ENCODE measurements around the gene ADAM15. TPM values are rescaled to one million over a fixed set of nuclear protein-coding genes. Genes with fewer than 3 reads are reported as not detected.

ADAM15 gene
- total RNA-seq, 1 experiment from 2014 or later, result 41.7 TPM

- in situ Hi-C loops (cut with HindIII; ENCODE audit: low pct_unique_long_range_greater_than_20kb, low sequenced_read_pairs), result no loop called here
- ATAC-seq, result no peak
- intact Hi-C loops (cut with micrococcal nuclease; ENCODE audit: unreplicated experiment), result no loop called here
- TF ChIP-seq REST (IDR thresholded peaks at IDR 0.05; ENCODE audit: insufficient read depth in 1 of 2, low read depth in 2 of 2, low read length in 1 of 2) (no peak), POLR2AphosphoS5 (IDR thresholded peaks at IDR 0.05; ENCODE audit: low read depth, low read length) (no peak), CTCF (IDR thresholded peaks at IDR 0.05) (no peak), SIN3A (IDR thresholded peaks at IDR 0.05; ENCODE audit: borderline replicate concordance, insufficient read depth, low read depth, low read length) (no peak), TCF7L2 (IDR thresholded peaks at IDR 0.05; ENCODE audit: low read depth, low read length) (no peak)
- ChIA-PET CTCF (interaction anchor here (1.0 kb wide), 1 partner anchor 54 kb away, joined by 7 read pairs; no protein-coding TSS in a partner anchor), POLR2A (no interaction called here)
- peaks cover 14% of the 10 kb centered on the region for H3K4me1 ChIP-seq (ENCODE audit: control insufficient read depth, insufficient read depth, low read length)
- no peaks in the 10 kb centered on the region for H3K27me3 ChIP-seq (ENCODE audit: control insufficient read depth, insufficient read depth, low read length)
- no TSS peak for BruUV-seq (replicated peaks)
- no peak overlapping the region; the same call in 1 of the 2 replicates for H3K27ac ChIP-seq (ENCODE audit: low read length)
- no peak overlapping the region for H3K4me3 ChIP-seq (ENCODE audit: low read depth in 2 of 2, low read length in 2 of 2)
- H3K36me3 ChIP-seq (ENCODE audit: control insufficient read depth, insufficient read depth, low read length), result peaks cover 2% of the 10 kb centered on the region; the same call in 1 of the 2 replicates
- H3K9me3 ChIP-seq (ENCODE audit: control insufficient read depth, insufficient read depth, low read depth, low read length), result no peaks in the 10 kb centered on the region
- no peak for DNase-seq (ENCODE audit: low read depth, low spot score)
These were observed 2.4 kb upstream of the ADAM15 start for GRCh38 chr1:155048449-155049334.

GRCh38 chr1:155049651-155050559 is 1.2 kb upstream of the ADAM15 start:
- intact Hi-C loops (cut with micrococcal nuclease; ENCODE audit: unreplicated experiment), result no loop called here
- no peak for DNase-seq (ENCODE audit: low read depth, low spot score)
- H3K36me3 ChIP-seq (ENCODE audit: control insufficient read depth, insufficient read depth, low read length), result peaks cover 2% of the 10 kb centered on the region; the same call in 1 of the 2 replicates
- no TSS peak for BruUV-seq (replicated peaks)
- no peaks in the 10 kb centered on the region for H3K9me3 ChIP-seq (ENCODE audit: control insufficient read depth, insufficient read depth, low read depth, low read length)
- TF ChIP-seq CTCF (IDR thresholded peaks at IDR 0.05) (no peak), REST (IDR thresholded peaks at IDR 0.05; ENCODE audit: insufficient read depth in 1 of 2, low read depth in 2 of 2, low read length in 1 of 2) (no peak), POLR2AphosphoS5 (IDR thresholded peaks at IDR 0.05; ENCODE audit: low read depth, low read length) (no peak), SIN3A (IDR thresholded peaks at IDR 0.05; ENCODE audit: borderline replicate concordance, insufficient read depth, low read depth, low read length) (no peak; the same call in 1 of the 2 replicates), TCF7L2 (IDR thresholded peaks at IDR 0.05; ENCODE audit: low read depth, low read length) (no peak)
- H3K4me1 ChIP-seq (ENCODE audit: control insufficient read depth, insufficient read depth, low read length), result peaks cover 14% of the 10 kb centered on the region
- no peaks in the 10 kb centered on the region for H3K27me3 ChIP-seq (ENCODE audit: control insufficient read depth, insufficient read depth, low read length)
- peak overlapping the region; percentile 69 to 74 for H3K4me3 ChIP-seq (ENCODE audit: low read depth in 2 of 2, low read length in 2 of 2)
- ATAC-seq, result no peak
- ChIA-PET CTCF (interaction anchor here (1.4 to 1.6 kb wide), 2 partner anchors 8 to 36 kb away, joined by 3 to 11 read pairs; no protein-coding TSS in a partner anchor), POLR2A (no interaction called here)
- peak overlapping the region; percentile 77 for H3K27ac ChIP-seq (ENCODE audit: low read length)
- in situ Hi-C loops (cut with HindIII; ENCODE audit: low pct_unique_long_range_greater_than_20kb, low sequenced_read_pairs), result no loop called here
